GM12892 (cell line): Measurements from ENCODE around the gene SH2D3A.
"Not testable (repeated sequence)": the region's sequence is repeated elsewhere in the genome, so short reads cannot be mapped to it uniquely, and the experiment has no call there.

Source experiments
- DNase-seq: peaks from one replicate; pipeline ENCODE4 v3.0.0; 2011; ENCODE audit not compliant: insufficient read length
- FAIRE-seq: peaks from 2 replicates; lab custom pipeline; 2011; peaks lifted over from hg19 to GRCh38; lab: Jason Lieb, UNC
- POLR2A ChIP-seq: IDR thresholded peaks from 2 replicates; pipeline ENCODE4 v1.6.1; 2011; ENCODE audit warnings: low read depth, low read length, control low read depth
- POLR2AphosphoS5 ChIP-seq: IDR thresholded peaks from 2 replicates; pipeline ENCODE4 v1.6.1; 2011; ENCODE audit warnings: low read depth, low read length, control low read depth
- TAF1 ChIP-seq: IDR thresholded peaks from 2 replicates; pipeline ENCODE4 v1.6.1; 2011; ENCODE audit warnings: low read depth, mild to moderate bottlenecking, control low read depth, low read length, borderline replicate concordance

SH2D3A gene

GRCh38 chr19:6778386-6778785 lies 11.2 kb upstream of the SH2D3A start:
- DNase-seq (no peak), FAIRE-seq (peak; percentile 24)
- TF ChIP-seq POLR2AphosphoS5: no peak
- no peak for TF ChIP-seq TAF1
- TF ChIP-seq POLR2A: no peak

GRCh38 chr19:6777434-6777833 lies 10.2 kb upstream of the SH2D3A start:
- no peak for TF ChIP-seq POLR2AphosphoS5
- TF ChIP-seq POLR2A: no peak
- TF ChIP-seq TAF1: no peak
- no peak for FAIRE-seq
- no peak for DNase-seq

- TF ChIP-seq POLR2AphosphoS5 (no peak), TAF1 (no peak), POLR2A (no peak)
- FAIRE-seq (no peak), DNase-seq (no peak)
Measured at GRCh38 chr19:6776999-6777398, 9.8 kb upstream of the SH2D3A start.

GRCh38 chr19:6776045-6776444 lies 8.8 kb upstream of the SH2D3A start:
- FAIRE-seq: not testable (repeated sequence)

GRCh38 chr19:6774821-6775707 lies 7.8 kb upstream of the SH2D3A start:
- FAIRE-seq (peak; percentile 27), DNase-seq (no peak)
- no peak for TF ChIP-seq POLR2AphosphoS5
- TF ChIP-seq TAF1: no peak
- TF ChIP-seq POLR2A: no peak

More at GRCh38 chr19:6776045-6776444, 8.8 kb upstream of the SH2D3A start:
- not testable (repeated sequence) for DNase-seq

- DNase-seq (peak; percentile 63), FAIRE-seq (peak; percentile 86)
- TF ChIP-seq POLR2A: peak; percentile 58; the same call in 1 of the 2 replicates
- 0 out of 2 replicates have a peak, but pooled peaks have one; percentile 44 for TF ChIP-seq POLR2AphosphoS5
- peak; percentile 60; the same call in 1 of the 2 replicates for TF ChIP-seq TAF1
Measured at GRCh38 chr19:6773323-6773931, 6.2 kb upstream of the SH2D3A start.

GRCh38 chr19:6772866-6773322 lies 5.7 kb upstream of the SH2D3A start:
- TF ChIP-seq POLR2A (no peak), POLR2AphosphoS5 (no peak)
- DNase-seq: no peak
- FAIRE-seq: no peak

- peak; percentile 96 for FAIRE-seq
- peak; percentile 80 for TF ChIP-seq TAF1
- peak; percentile 89 for TF ChIP-seq POLR2A
- peak; percentile 85 for TF ChIP-seq POLR2AphosphoS5
- peak; percentile 93 for DNase-seq
Measured at GRCh38 chr19:6772028-6772865, 5.0 kb upstream of the SH2D3A start, which contains the start of gene VAV1. Gene VAV1 (plus strand): TSS chr19:6772708. CDS start chr19:6772808, 100 bp downstream.

GRCh38 chr19:6771648-6772027 lies 4.4 kb upstream of the SH2D3A start:
- not testable (repeated sequence) for DNase-seq, FAIRE-seq

- no peak for TF ChIP-seq POLR2AphosphoS5
- no peak for TF ChIP-seq POLR2A
- no peak for TF ChIP-seq TAF1
- DNase-seq (no peak), FAIRE-seq (no peak)
Measured at GRCh38 chr19:6769006-6769619, 1.9 kb upstream of the SH2D3A start.

GRCh38 chr19:6768236-6768785 lies 1.1 kb upstream of the SH2D3A start:
- no peak for DNase-seq
- no peak for FAIRE-seq
- TF ChIP-seq TAF1 (no peak), POLR2AphosphoS5 (no peak)

- DNase-seq (no peak), FAIRE-seq (peak; percentile 46)
- TF ChIP-seq TAF1 (no peak), POLR2AphosphoS5 (no peak), POLR2A (no peak)
Measured at GRCh38 chr19:6767081-6767356, 216 bp downstream of the SH2D3A start.
